ENCODE results near the gene SLC1A1.
"Not testable (repeated sequence)": the region's sequence is repeated elsewhere in the genome, so short reads cannot be mapped to it uniquely, and the experiment has no call there.

The SLC1A1 gene

DNA sequence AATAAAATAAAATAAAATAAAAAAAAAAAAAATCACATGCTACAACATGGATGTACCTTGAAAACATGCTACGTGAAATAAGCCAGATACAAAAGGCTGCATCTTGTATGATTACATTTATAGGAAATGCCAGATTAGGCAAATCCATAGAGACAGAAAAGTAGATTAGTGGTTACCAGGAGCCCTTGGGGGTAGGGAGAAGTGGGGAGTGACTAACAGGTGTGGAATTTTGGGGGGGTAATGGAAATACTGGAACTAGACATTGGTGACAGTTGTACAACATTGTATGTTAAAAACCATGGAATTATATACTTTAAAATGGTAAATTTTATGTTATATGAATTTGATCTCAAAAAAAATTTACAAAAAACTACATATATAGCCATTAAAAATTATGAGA lies 47.3 kb downstream of the SLC1A1 start:
- TF ChIP-seq, protein P1, sequence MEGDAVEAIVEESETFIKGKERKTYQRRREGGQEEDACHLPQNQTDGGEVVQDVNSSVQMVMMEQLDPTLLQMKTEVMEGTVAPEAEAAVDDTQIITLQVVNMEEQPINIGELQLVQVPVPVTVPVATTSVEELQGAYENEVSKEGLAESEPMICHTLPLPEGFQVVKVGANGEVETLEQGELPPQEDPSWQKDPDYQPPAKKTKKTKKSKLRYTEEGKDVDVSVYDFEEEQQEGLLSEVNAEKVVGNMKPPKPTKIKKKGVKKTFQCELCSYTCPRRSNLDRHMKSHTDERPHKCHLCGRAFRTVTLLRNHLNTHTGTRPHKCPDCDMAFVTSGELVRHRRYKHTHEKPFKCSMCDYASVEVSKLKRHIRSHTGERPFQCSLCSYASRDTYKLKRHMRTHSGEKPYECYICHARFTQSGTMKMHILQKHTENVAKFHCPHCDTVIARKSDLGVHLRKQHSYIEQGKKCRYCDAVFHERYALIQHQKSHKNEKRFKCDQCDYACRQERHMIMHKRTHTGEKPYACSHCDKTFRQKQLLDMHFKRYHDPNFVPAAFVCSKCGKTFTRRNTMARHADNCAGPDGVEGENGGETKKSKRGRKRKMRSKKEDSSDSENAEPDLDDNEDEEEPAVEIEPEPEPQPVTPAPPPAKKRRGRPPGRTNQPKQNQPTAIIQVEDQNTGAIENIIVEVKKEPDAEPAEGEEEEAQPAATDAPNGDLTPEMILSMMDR (conservative IDR thresholded peaks at IDR 0.05): no peak
- H3K27ac ChIP-seq: no peak overlapping the region

DNA sequence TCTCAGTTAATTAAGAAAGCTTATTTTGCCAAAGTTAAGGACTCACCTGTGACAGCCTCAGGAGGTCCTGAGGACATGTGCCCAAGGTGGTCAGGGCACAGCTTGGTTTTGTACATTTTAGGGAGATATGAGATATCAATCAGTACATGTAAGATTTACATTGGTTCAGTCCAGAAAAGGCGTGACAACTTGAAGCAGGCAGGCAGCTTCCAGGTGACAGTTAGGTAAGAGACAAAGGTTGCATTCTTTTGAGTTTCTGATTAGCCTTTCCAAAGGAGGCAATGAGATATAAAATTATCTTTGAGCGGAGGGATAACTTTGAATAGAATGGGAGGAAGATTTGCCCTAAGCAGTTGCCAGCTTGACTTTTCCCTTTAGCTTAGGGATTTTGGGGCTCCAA lies 47.8 kb downstream of the SLC1A1 start:
- TF ChIP-seq, protein P1 (conservative IDR thresholded peaks at IDR 0.05): no peak
- H3K27ac ChIP-seq: no peak overlapping the region

DNA sequence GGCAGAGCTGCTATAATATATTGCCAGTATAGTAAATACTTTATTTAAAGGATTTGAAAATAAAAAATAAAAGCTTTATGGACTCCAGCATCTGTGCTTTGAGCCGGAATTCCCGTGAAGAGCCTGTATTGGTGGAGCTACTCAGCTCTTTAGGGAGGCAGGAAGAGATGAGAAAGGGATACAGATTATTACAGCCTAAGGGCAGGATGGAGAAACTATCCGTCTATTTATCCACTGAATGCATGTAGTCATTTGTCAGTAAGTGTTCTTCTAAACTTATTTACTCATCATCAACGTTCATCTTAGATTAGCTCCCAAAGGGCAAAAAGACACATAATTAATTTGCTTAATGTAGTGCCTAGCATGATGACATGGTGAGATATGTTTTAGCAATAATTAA lies 48.4 kb downstream of the SLC1A1 start:
- no peak overlapping the region for H3K27ac ChIP-seq
- TF ChIP-seq, protein P1 (conservative IDR thresholded peaks at IDR 0.05): no peak

DNA sequence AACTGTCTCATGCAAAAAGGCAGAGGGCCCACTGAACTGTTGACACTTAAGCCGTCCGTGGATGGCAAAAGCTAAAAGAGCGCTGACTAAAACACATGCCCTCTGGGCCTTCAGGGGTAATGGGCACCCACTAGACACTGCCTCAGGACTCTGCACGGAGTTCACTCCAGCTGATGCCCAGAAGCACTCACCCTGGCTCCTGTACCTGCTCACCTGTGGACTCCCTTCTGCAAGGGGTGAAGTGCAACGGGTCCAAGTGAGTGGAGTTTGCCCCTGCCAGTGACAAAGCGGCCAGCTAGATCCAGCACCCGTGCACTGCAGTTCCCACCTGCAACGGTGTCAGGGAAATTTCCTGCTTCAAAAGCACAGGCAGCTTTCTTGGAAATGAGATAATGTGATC lies 50.2 kb downstream of the SLC1A1 start:
- TF ChIP-seq, protein P1 (conservative IDR thresholded peaks at IDR 0.05): no peak
- no peak overlapping the region for H3K27ac ChIP-seq

DNA sequence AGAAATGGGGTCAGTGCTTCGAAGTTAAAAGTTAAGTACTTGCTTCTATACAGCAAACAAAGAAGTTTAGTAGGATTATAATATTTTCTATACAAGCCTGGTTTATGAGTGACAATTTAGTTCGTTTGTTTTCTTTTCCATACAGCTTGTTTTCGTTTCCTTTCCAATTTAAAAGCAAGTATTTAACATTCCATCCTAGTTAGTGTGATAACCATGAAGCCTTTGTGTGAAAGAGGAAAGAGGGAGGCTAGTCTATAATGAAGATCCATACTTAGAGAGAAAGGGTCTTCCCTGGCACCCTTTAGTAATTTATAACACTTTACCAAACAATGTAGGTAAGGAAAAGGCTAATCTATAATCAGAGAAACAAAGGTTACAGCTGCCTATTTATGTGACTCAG lies 51.0 kb downstream of the SLC1A1 start:
- TF ChIP-seq, protein P1 (conservative IDR thresholded peaks at IDR 0.05): no peak
- no peak overlapping the region for H3K27ac ChIP-seq

DNA sequence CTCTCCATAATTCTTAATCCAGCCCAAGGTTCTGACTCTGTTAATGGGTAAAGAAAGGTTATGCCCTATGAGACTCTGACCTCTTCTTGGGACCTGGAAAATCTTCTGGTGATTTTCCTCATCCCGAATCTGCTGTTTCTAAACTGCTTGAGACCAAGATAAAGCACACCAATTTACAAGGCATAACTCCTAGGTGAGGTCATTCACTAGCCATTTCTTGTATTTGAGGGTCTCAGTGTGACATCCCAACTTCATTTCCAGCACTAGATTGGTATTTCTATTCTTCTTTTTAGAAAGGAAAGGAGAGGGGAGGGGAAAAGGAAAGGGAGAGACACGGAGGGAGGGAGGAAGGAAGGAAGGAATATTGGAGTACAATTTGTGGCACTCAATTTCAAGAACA lies 51.6 kb downstream of the SLC1A1 start:
- TF ChIP-seq, protein P1 (conservative IDR thresholded peaks at IDR 0.05): no peak
- H3K27ac ChIP-seq: no peak overlapping the region

DNA sequence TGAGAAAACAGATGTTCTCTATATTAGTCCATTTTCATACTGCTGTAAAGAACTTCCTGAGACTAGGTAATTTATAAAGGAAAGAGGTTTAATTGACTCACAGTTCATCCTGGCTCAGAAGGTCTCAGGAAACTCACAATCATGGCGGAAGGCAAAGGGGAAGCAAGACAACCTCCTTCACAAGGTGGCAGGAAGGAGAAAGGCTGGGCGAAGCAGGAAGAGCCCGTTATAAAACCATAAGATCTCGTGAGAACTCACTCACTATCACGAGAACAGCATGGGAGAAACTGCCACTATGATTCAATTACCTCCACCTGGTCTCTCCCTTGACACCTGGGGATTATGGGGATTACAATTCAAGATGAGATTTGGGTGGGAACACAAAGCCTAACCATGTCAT lies 54.4 kb downstream of the SLC1A1 start:
- not testable (repeated sequence) for H3K27ac ChIP-seq

DNA sequence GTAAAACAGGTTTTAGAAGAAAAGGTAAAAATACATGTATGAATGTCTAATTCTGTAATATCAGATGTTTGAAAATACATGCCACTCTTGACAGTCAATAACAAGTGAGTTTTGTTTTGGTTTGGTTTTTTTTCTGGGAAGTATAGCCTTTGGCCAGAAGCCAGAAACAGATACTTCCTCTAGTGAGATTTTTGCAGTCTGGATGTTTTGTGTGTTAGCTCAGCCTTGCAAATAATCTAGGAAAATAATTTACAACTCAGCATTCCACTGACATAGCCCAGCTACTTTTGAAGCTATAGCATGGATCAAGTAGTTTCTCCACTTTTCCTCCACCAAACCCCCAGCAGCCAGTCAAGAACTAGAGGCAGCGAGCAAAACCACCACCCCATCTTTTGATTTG lies 56.7 kb downstream of the SLC1A1 start:
- TF ChIP-seq, protein P1 (conservative IDR thresholded peaks at IDR 0.05): no peak

More for the DNA sequence above, 56.7 kb downstream of the SLC1A1 start:
- no peak overlapping the region for H3K27ac ChIP-seq
